ENCODE results near the gene SEZ6.

The SEZ6 gene

GRCh38 chr17:28911411-28912045 lies 94.3 kb downstream of the SEZ6 start:
- peaks cover 0 to 2% (median 0%) of the 10 kb centered on the region in 10 experiments; a peak in 1 of 20 replicates for H3K4me1 ChIP-seq
- H3K27ac ChIP-seq: no peak overlapping the region
- 0 out of 22 replicates have a peak overlapping the region, but pooled peaks of 1 of the 11 experiments have one; percentile 11 for H3K9ac ChIP-seq
- no peak overlapping the region for H3K4me3 ChIP-seq
- peaks cover under 1 to 78% (median 47%) of the 10 kb centered on the region in 11 experiments; a peak in 19 of 22 replicates for H4K20me1 ChIP-seq
- H3K27me3 ChIP-seq: no peaks in the 10 kb centered on the region
- H3K9me3 ChIP-seq (replicated peaks in 1 of 11): no peaks in the 10 kb centered on the region
- H3K36me3 ChIP-seq: peaks cover 99 to 100% (median 100%) of the 10 kb centered on the region in 11 experiments
- no peak for TF ChIP-seq Cebpa-rat (IDR thresholded peaks at IDR 0.05)
- H3K4me2 ChIP-seq: no peak overlapping the region

- Histone ChIP-seq H3K36me3 (peaks cover 97 to 100% (median 99%) of the 10 kb centered on the region in 11 experiments), H3K9ac (no peak overlapping the region), H3K27me3 (no peaks in the 10 kb centered on the region), H3K9me3 (replicated peaks in 1 of 11) (no peaks in the 10 kb centered on the region), H3K4me2 (no peak overlapping the region), H3K4me3 (no peak overlapping the region), H3K4me1 (no peaks in the 10 kb centered on the region), H4K20me1 (peaks cover 0 to 79% (median 48%) of the 10 kb centered on the region in 11 experiments; a peak in 18 of 22 replicates), H3K27ac (no peak overlapping the region)
- TF ChIP-seq Cebpa-rat (IDR thresholded peaks at IDR 0.05): no peak
These were observed 95.3 kb downstream of the SEZ6 start for GRCh38 chr17:28910534-28910933.

GRCh38 chr17:28908640-28909167 lies 97.1 kb downstream of the SEZ6 start:
- TF ChIP-seq Cebpa-rat (IDR thresholded peaks at IDR 0.05): no peak
- Histone ChIP-seq H3K4me3 (no peak overlapping the region), H3K9me3 (replicated peaks in 1 of 11) (no peaks in the 10 kb centered on the region), H3K36me3 (peaks cover 79 to 92% (median 82%) of the 10 kb centered on the region in 11 experiments), H3K4me1 (peaks cover 0 to 13% (median 7%) of the 10 kb centered on the region in 10 experiments; a peak in 15 of 20 replicates), H3K27ac (no peak overlapping the region), H3K9ac (peak overlapping the region in 1 of 11 experiments; percentile 30; a peak in 2 of 22 replicates), H3K27me3 (no peaks in the 10 kb centered on the region), H3K4me2 (no peak overlapping the region), H4K20me1 (peaks cover 0 to 83% (median 62%) of the 10 kb centered on the region in 11 experiments; a peak in 18 of 22 replicates)

GRCh38 chr17:28907709-28908475 lies 97.9 kb downstream of the SEZ6 start:
- no peak overlapping the region for H3K4me3 ChIP-seq
- H3K9ac ChIP-seq: peak overlapping the region in 1 of 11 experiments; percentile 34; a peak in 3 of 22 replicates
- no peak for TF ChIP-seq Cebpa-rat (IDR thresholded peaks at IDR 0.05)
- H3K4me2 ChIP-seq: no peak overlapping the region
- peaks cover 71 to 84% (median 74%) of the 10 kb centered on the region in 11 experiments for H3K36me3 ChIP-seq
- peaks cover 5 to 21% (median 14%) of the 10 kb centered on the region in 10 experiments; a peak in 17 of 20 replicates for H3K4me1 ChIP-seq
- peaks cover 0 to 81% (median 58%) of the 10 kb centered on the region in 11 experiments; a peak in 18 of 22 replicates for H4K20me1 ChIP-seq
- H3K27ac ChIP-seq: no peak overlapping the region
- H3K27me3 ChIP-seq: no peaks in the 10 kb centered on the region
- no peaks in the 10 kb centered on the region for H3K9me3 ChIP-seq (replicated peaks in 1 of 11)

- H4K20me1 ChIP-seq: peaks cover 0 to 71% (median 47%) of the 10 kb centered on the region in 11 experiments; a peak in 16 of 22 replicates
- H3K4me1 ChIP-seq: peaks cover 7 to 24% (median 16%) of the 10 kb centered on the region in 10 experiments
- H3K9ac ChIP-seq: peak overlapping the region in 1 of 11 experiments; percentile 34; a peak in 2 of 22 replicates
- H3K9me3 ChIP-seq (replicated peaks in 1 of 11): no peaks in the 10 kb centered on the region
- no peaks in the 10 kb centered on the region for H3K27me3 ChIP-seq
- no peak overlapping the region for H3K27ac ChIP-seq
- H3K4me2 ChIP-seq: no peak overlapping the region
- no peak overlapping the region for H3K4me3 ChIP-seq
- no peak for TF ChIP-seq Cebpa-rat (IDR thresholded peaks at IDR 0.05)
- peaks cover 61 to 74% (median 64%) of the 10 kb centered on the region in 11 experiments for H3K36me3 ChIP-seq
These were observed 99.0 kb downstream of the SEZ6 start for GRCh38 chr17:28906706-28907438.

- peaks cover 55 to 68% (median 58%) of the 10 kb centered on the region in 11 experiments for H3K36me3 ChIP-seq
These were observed 99.6 kb downstream of the SEZ6 start for GRCh38 chr17:28906276-28906675.

More at GRCh38 chr17:28906276-28906675, 99.6 kb downstream of the SEZ6 start:
- peaks cover 0 to 65% (median 41%) of the 10 kb centered on the region in 11 experiments; a peak in 16 of 22 replicates for H4K20me1 ChIP-seq
- no peak overlapping the region for H3K4me3 ChIP-seq
- no peaks in the 10 kb centered on the region for H3K27me3 ChIP-seq
- H3K4me2 ChIP-seq: no peak overlapping the region
- no peak for TF ChIP-seq Cebpa-rat (IDR thresholded peaks at IDR 0.05)
- no peak overlapping the region for H3K9ac ChIP-seq
- peaks cover 13 to 29% (median 22%) of the 10 kb centered on the region in 10 experiments for H3K4me1 ChIP-seq
- H3K9me3 ChIP-seq (replicated peaks in 1 of 11): no peaks in the 10 kb centered on the region
- no peak overlapping the region for H3K27ac ChIP-seq

Data from BLaER1 treated with 17β-estradiol and CSF1 and Interleukin-3, amounts not matched to agents 10 nM and 100 nM (cell line).